RKO (cell line): ENCODE data around the gene LENG8.

Experiments used
- DNase-seq: peaks from one replicate; pipeline ENCODE4 v3.0.0-alpha.2; 2016; ENCODE audit warnings: low spot score

The LENG8 gene

GRCh38 chr19:54424201-54424600 is 24.8 kb upstream of the LENG8 start:
- no peak for DNase-seq

GRCh38 chr19:54424660-54425381 is 24.2 kb upstream of the LENG8 start:
- DNase-seq = no peak

- DNase-seq = no peak
These were observed 23.6 kb upstream of the LENG8 start for GRCh38 chr19:54425382-54425723.

- no peak for DNase-seq
These were observed 22.6 kb upstream of the LENG8 start for GRCh38 chr19:54426291-54426931.

GRCh38 chr19:54427586-54427985 is 21.4 kb upstream of the LENG8 start:
- DNase-seq = no peak

DNA sequence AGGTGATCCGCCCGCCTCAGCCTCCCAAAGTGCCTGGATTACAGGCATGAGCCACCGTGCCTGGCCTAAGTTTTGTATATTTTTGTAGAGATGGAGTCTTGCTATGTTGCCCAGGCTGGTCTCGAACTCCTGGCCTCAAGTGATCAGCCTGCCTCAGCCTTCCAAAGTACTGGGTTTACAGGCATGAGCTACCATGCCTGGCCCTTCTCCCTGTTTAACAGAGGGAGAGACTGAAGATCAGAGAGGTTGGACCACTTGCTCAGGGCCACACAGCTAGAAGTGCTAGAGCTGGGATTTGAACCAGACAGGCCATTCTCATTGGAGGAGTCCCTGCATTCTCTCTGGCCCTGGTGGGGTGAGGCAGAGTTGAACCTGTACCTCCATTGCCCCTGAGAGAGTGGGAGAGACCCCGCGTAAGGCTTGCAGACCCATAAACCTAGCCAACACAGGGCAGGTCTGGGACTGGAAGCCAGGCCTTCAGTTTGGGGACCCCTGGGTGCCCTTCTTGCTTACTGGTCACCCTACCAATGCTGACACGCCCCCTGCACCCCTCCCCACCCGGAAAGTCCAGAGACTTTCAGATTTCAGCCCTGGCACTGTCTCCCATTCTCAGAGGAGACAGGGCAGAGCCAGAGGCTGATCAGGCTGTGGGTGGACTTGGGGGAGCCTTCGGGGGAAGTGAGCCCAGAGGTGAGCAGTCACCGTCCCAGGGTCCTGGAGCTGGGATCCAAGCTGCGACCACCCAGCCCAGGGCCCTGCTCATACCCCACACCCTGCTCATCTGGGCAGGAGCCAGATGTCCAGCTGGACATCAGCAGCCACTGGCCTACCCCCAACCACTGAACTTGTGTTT is 20.4 kb upstream of the LENG8 start:
- DNase-seq = no peak

GRCh38 chr19:54429176-54429495 is 19.9 kb upstream of the LENG8 start:
- DNase-seq = no peak

GRCh38 chr19:54429545-54430227 is 19.3 kb upstream of the LENG8 start:
- no peak for DNase-seq

DNA sequence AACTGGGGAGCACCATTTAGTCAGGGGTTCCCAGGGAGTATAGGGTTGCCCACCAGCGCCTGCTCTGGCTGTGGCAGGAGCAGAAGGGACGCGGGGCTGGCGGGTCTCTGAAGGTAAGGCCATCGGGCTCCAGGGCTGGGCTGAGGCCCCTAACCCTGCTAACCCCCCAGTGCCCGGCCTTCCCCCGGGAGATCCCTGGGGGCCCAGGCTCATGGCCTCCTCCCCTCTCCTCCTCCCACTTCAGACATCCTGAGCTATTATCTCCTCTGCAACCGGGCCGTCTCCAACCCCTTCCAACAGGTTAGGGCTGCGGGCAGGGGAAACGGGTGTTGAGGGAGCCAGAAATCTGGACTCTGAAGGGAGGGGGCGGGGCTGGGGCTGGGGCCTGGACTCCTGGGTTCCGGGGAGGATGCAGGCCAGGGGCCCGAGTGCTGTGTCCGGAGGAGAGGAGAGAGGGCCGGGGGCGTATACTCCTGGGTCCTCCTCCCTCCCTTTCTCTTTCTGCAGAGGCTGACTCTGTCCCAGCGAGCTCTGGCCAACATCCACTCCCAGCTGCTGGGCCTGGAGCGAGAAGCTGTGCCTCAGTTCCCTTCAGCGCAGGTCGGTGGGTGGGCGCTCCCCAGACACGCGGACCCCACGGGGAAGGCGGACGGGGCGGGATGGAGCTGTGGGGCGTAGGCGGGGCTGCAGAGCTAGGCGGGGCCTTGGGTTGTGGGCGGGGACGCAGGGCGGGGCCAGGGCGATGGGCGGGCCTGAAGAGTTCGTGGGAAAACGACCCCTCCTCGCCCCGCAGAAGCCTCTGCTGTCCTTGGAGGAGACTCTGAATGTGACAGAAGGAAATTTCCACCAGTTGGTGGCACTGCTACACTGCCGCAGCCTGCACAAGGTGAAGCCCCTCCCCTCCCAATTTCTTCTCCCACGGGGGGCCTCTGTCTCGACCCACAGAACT is 18.4 kb upstream of the LENG8 start:
- no peak for DNase-seq

GRCh38 chr19:54431255-54431838 is 17.7 kb upstream of the LENG8 start:
- no peak for DNase-seq

DNA sequence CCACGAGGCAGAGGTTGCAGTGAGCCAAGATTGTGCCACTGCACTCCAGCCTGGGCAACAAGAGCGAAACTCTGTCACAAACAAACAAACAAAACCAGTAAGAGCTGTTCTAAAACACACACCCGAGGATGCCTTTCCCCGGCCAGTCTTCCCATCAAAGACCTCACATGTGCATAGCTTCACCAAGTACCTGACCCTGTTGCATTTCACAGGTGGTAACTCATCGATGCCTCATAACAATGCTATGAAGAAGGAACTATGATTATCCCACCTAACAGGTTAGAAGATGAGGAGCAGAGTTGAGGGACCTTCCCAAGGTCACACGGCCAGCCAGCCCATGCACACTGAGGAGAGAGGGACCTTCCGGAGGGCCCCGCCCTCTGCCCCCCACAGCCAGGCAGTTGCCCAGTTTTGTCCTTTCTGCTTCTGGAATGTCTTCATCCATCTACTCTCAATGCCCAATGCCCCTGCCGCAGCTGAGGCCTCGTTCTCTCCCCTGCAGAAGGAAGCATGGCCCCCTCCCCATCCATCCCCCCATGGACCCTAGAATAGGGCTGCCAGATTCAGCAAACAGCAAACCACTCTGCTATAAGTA is 16.8 kb upstream of the LENG8 start:
- no peak for DNase-seq

GRCh38 chr19:54433697-54434096 is 15.3 kb upstream of the LENG8 start:
- no peak for DNase-seq

GRCh38 chr19:54434112-54434872 is 14.7 kb upstream of the LENG8 start:
- DNase-seq = no peak

- DNase-seq = no peak
These were observed 14.2 kb upstream of the LENG8 start for GRCh38 chr19:54434873-54435214.

DNA sequence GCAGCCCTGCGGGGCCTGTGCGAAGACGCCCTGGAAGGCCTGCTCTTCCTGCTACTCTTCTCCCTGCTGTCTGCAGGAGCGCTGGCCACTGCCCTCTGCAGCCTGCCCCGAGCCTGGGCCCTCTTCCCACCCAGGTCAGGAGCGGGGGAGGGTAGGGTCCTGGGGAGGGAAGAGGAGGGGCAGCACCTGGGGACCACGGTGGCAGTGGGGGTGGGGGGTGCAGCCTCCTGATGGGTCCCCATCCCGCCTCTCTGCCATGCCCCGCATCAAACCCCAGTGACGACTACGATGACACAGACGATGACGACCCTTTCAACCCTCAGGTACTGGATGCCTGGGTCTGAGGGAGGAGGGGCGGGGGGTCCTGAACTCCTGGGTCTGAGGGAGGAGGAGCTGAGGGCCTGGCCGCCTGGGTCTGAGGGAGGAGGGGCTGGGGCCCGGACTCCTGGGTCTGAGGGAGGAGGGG is 13.4 kb upstream of the LENG8 start:
- DNase-seq = no peak

GRCh38 chr19:54436031-54436523 is 12.9 kb upstream of the LENG8 start:
- DNase-seq = no peak

DNA sequence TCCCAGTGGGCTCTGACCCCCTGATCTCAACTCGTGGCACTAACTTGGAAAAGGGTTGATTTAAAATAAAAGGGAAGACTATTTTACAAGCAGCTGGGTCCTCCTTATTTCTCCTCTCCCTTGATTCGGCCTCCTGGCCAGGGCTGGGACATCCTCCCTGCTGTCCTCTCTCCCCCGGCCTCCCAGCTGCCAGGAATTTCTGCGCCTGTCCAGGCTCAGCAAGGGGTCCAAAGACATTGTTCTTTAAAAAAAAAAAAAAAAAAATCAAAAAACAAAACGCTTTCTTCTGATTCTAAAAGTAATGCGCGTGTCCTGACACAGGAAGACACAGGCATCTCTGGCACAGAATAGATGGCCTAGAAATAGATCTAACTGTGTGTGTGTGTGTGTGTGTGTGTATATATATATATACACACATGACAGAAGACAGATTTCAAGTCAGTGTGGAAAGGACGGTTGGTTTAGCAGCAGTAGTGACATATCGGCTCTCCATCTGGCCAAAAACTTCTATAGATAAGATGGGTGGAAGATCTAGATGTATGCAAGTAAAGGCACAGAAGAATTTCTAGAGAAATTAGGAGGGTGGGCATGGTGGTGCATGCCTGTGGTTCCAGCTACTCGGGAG is 12.3 kb upstream of the LENG8 start:
- DNase-seq = no peak

- peak; percentile 40 for DNase-seq
These were observed 9.7 kb upstream of the LENG8 start for GRCh38 chr19:54439174-54439851.

DNA sequence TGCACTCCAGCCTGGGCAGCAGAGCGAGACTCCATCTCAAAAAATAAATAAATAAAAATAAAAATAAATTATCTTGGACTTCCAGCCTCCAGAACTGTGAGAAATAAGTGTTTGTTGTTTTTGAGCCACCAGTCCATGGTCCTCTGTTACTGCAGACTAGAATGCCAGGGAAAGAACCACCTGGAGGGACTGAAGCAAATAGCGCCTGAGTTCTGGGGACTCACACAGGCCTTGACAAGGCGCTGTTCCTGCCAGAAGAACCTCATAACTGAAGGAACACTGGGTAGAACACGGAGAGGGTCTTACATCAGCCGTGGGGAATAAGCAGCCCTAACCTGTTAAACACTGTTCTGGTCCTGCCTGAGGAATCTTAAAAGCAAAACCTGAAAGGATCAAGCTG is 8.4 kb upstream of the LENG8 start:
- DNase-seq = no peak
